M059J (cell line): Measurements from ENCODE around the gene C6orf118. TPM values are rescaled to one million over a fixed set of nuclear protein-coding genes. Genes with fewer than 3 reads are reported as not detected.

Experiments
- DNase-seq: peaks from one replicate; pipeline ENCODE4 v3.0.0-alpha.2; 2012; ENCODE audit warnings: low read depth
- total RNA-seq: library from RNA; depleted of rRNA; stranded (reverse); fragments of >200 nt; shearing (Covaris generic); gene quantifications from 2 replicates; pipeline ENCODE4 v1.2.3, GENCODE V29; 2014

The C6orf118 gene
- total RNA-seq, 1 experiment from 2014 or later, result not detected

- no peak for DNase-seq
Observed at GRCh38 chr6:165244524-165245247, 64.7 kb downstream of the C6orf118 start.

- no peak for DNase-seq
Observed at GRCh38 chr6:165243801-165244200, 65.6 kb downstream of the C6orf118 start.

- no peak for DNase-seq
Observed at GRCh38 chr6:165236326-165236725, 73.1 kb downstream of the C6orf118 start.

DNA sequence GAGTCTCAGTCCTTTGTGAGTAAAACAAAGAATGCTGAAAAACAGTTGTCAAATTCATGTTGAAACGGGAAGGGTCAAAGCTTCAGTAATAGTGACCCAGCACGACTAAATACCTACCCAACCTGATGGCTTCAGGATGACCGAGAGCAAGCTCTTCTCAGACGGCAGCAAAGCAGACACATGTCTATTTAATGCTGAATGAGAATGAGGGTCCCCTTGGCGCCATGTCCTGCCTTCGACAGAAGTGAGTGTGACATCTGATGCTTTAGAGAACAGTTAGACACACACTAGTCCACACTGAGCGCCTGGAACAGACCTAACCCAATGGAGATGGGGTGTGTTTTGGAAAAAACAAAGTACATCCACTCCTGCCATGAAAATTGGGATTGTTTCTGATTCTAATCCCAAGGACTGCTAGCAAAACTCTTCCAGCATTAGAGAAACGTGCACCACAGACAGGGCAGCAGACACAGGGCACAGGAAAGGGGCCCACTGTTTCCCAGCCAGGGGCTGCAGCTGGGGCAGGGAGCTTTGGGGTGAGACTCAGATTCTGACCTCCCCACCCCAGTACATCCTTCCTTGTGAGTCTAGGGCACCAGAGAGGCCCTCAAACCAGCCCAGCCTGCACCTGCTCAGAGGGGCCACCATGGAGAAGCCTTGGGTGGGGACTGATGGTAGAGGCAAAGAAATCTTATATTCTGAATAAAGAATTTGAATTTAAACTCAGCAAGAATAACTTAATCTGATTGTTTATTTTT, 76.5 kb downstream of the C6orf118 start:
- DNase-seq, result no peak

DNA sequence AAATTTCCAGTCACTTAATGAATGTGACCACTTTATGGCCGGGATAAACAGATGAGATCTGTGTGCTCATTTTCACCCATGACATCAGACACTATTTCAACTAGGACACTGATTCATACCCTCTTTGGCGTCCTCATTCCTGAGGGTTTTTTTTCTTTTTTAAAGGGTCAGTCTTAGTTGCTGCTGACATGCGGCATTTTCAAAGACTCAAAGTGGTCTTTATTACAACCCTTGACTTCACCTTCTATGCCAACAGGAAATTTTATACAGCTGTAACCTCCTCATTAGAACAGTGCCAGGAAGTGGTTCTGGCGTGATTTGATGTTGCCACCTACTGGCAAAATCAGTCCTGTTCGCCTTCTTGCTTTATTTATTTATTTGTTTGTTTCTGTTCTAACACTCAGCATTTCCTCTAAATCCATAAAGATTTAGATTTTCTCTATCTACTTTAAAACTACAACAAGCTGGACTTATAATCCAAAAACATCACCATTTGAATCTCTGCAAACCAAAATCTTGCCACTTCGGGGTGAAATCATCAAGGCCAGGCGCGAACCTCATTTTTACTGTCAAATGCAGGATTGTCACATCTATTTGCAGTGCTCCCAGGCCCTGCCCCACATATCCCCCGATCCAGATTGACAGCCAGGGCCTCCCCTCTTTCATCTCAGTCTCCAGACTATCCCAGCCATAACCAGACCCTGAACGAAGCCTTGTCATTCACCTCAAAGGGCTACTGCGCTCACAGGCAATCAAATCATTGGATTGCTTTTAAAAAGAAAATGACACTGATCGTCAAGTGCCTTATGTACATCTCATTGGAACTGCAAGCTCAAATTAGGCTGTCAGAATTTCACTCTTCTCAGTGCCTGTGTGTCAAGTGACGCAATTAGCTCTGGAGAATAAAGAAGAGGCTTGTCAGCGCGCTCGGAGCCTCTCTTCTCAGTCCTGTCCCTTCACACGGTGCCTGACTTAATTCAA, 77.5 kb downstream of the C6orf118 start:
- DNase-seq, result peak; percentile 51

DNA sequence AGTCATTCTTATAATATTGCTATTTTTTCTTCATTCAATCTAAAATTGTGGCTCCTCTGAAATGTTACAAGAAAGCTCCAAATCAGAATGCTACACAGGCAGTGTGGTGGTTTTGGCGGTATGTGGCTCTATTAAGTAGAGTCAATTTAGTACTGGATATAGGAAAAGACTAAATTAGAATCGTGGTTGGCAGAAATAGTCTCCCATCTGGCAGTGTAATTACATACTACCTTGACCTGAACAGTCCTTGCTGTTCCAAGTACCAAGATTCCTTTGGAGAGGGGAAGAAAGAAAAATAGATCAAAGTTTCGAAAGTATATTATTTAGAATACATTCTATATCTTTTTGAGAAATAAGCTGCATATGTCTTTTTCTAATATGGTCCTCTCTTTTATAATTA, 78.2 kb downstream of the C6orf118 start:
- DNase-seq, result peak; percentile 5
